HG02981 (cell line): ENCODE measurements around the gene TDRD3.
"Not testable (repeated sequence)": the region's sequence is repeated elsewhere in the genome, so short reads cannot be mapped to it uniquely, and the experiment has no call there.

Source experiments
- ATAC-seq: cut with Tn5 transposase; IDR thresholded peaks from one replicate; pipeline ENCODE4 v1.9.1; 2021; ENCODE audit warnings: mild to moderate bottlenecking, moderate library complexity; ENCODE audit not compliant: unreplicated experiment

TDRD3 gene

GRCh38 chr13:60398379-60398891 lies 1.4 kb downstream of the TDRD3 start:
- no peak for ATAC-seq

- no peak for ATAC-seq
These were observed 2.0 kb downstream of the TDRD3 start for GRCh38 chr13:60398907-60399589.

DNA sequence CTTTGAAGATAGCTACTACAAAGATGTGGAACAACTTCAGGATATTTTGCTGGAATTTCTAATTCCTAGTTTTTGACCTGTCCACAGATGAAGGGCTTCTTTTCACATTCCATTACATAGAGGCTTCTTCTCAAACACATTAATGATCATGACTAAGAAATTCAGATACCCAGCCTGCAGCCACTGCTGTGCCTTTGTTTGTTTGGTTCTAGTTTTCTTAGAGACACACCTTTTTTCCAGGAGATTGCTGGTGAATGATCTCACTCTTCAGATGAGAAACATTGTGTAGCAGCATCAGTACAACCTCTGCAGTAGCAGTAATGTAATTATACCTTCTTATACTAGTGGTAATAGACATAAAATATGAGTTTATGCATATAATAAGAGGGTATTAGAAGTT lies 5.0 kb downstream of the TDRD3 start:
- ATAC-seq: no peak

DNA sequence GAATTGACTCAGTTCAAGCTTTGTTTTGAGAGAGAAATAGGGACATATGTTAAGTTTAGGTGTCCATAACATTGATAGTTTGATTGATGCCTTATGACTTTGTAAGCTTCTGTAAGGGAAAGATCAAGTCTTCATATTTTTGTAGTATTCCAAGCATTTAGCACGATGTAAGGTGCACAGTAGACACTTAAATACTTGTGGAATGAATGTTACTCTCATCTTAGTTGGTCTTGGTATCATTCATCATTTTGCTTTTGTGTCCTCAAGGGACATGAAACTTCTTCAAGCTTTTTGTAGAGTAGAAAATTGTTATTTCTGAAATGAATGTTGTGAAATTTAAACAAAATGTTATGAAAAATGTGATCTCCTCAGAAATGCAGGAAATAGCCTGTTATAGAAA lies 10.1 kb downstream of the TDRD3 start:
- no peak for ATAC-seq

DNA sequence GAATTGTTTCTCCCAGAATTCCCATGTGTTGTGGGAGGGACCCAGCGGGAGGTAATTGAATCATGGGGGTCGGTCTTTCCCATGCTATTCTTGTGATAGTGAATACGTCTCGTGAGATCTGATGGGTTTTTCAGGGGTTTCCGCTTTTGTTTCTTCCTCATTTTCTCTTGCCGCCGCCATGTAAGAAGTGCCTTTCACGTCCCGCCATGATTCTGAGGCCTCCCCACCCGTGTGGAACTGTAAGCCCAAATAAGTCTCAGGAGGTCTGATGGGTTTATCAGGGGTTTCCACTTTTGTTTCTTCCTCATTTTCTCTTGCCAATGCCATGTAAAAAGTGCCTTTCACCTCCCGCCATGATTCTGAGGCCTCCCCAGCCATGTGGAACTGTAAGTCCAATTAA lies 10.8 kb downstream of the TDRD3 start:
- ATAC-seq: not testable (repeated sequence)

GRCh38 chr13:60409574-60410292 lies 12.7 kb downstream of the TDRD3 start:
- ATAC-seq: not testable (repeated sequence)

DNA sequence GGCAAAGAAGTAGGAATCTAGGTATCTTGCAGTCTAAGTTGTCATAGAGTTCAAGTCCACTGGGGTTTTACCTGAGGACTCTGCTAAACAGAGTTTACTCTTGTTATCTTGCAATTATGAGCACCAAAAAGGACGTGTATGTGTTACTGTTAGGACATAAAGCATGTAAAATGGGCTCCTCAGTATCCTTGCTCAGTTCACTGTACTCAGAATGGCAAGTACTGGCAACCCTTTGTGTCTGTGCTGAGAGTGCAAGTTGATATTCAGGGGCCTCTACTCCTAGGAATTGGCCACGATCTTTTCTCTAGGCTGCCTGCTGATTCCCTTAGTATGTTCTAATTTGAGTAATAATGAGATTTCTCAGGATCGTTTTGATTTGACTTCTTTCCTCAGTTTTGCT lies 13.3 kb downstream of the TDRD3 start:
- no peak for ATAC-seq

GRCh38 chr13:60411464-60411863 lies 14.4 kb downstream of the TDRD3 start:
- ATAC-seq: no peak

DNA sequence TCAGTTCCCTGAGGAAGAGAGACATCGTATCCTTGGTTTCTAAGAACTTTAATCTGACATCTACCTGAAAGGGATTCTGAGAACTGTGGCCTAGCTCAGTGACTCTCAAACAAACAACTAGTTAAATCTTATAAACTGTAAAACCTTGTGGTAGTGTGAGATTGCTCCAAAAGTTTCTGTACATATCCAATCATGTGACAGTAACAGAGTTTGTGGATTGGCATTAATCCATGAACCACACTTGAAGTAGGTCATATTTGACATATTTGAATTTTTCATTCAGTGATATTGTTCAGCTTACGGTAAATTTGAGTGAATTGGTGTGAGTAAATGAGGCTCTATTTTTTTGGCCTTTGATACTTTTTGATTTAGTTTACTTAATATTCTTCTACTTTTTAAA lies 15.0 kb downstream of the TDRD3 start:
- ATAC-seq: no peak

DNA sequence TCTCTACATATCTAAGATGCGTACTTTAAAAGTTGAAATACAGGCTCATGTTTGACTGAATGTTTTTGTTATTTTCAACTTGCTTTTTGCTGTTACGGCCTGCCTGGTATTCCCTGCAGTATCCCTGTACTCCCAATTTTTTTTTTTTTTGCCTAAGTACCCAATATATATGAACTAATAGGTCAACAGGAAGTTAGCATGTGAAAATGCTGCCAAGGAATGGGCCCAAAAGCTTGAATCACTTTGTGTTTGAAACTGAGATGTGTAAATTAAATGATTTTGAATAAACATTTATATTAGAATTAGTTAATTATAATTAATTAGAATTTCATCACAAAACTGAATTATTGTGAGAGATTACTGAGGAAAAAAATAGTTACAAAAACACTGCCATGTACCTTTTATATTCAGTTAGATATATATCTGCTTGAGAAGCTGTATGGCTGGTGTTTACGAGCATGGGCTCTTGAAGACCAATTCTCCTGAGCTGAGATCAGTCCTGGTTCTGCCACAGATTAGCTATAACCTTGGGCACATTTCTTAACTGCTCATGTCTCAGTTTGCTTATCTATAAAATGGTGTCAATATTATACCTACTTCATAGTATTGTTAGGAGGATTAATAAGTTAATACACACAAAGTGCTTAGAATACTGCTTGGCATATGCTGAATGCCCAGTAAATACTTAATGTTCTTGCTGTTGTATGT lies 16.0 kb downstream of the TDRD3 start:
- no peak for ATAC-seq

- no peak for ATAC-seq
These were observed 17.2 kb downstream of the TDRD3 start for GRCh38 chr13:60414177-60414576.

GRCh38 chr13:60417734-60418133 lies 20.7 kb downstream of the TDRD3 start:
- ATAC-seq: no peak

- no peak for ATAC-seq
These were observed 21.9 kb downstream of the TDRD3 start for GRCh38 chr13:60418954-60419353.

DNA sequence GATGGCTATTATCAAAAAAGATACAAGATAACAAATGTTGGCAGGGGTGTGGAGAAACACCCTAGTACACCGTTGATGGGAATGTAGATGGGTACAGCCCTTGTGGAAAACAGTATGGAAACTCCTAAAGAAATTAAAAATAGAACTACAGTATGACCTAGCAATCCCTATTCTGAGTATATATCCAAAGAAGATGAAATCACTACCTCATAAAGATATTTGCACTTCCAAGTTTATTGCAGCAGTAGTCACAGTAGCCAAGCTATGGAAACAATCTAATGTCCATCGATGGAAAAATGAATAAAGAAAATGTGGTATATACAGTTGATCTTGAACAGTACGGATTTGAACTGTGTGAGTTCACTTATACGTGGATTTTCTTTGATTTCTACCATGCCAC lies 28.3 kb downstream of the TDRD3 start:
- ATAC-seq: no peak

GRCh38 chr13:60426075-60426474 lies 29.1 kb downstream of the TDRD3 start:
- ATAC-seq: no peak

- ATAC-seq: no peak
These were observed 30.3 kb downstream of the TDRD3 start for GRCh38 chr13:60427285-60427684.

DNA sequence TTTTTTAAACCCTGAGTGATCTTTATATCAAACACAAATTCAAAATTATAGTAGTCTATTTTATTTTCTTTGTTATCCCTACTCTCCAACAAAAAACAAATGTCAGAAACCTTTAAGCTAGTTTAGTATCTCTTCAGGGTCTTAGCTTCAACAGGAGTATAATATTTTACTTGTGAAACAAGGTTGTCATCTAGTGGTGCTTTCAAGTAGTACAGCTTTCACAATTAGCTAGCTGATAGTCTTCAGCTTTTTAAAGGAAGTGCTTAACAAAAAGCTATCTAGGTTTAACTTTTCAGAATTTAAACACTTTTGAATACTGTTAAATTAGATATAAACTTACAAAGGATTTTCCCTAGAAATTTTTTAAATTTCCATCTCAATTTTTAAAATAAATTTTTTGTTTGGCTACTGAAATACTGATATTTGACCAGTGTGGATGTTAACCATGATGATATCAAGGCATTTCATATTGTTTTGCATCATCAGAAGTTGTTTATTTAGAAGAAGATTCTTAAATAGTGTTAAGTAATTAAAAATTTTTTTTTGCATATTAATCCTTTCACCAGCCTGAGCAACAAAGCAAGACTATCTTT lies 34.2 kb downstream of the TDRD3 start:
- ATAC-seq: peak; percentile 76

- ATAC-seq: no peak
These were observed 36.5 kb downstream of the TDRD3 start for GRCh38 chr13:60433505-60433904.

DNA sequence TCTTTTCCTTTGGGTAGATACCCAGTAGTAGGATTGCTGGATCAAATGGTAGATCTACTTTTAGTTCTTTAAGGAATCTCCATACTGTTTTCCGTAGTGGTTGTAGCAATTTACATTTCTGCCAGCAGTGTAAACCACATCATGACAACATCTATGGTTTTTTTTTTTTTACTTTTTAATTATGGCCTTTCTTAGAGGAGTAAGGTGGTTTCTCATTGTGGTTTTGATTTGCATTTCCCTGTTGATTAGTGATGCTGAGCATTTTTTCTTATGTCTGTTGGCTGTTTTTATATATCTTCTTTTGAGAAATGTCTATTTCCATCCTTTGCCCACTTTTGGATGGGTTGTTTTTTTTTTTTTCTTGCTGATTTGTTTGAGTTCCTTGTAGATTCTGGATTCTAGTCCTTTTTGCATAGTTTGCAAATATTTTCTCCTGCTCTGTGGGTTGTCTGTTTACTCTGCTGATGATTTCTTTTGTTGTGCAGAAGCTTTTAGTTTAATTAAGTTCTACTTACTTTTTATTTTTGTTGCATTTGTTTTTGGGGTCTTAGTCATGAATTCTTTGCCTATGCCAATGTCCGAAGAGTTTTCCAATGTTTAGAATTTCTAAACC lies 38.8 kb downstream of the TDRD3 start:
- ATAC-seq: no peak

- no peak for ATAC-seq
These were observed 42.2 kb downstream of the TDRD3 start for GRCh38 chr13:60439201-60439600.

DNA sequence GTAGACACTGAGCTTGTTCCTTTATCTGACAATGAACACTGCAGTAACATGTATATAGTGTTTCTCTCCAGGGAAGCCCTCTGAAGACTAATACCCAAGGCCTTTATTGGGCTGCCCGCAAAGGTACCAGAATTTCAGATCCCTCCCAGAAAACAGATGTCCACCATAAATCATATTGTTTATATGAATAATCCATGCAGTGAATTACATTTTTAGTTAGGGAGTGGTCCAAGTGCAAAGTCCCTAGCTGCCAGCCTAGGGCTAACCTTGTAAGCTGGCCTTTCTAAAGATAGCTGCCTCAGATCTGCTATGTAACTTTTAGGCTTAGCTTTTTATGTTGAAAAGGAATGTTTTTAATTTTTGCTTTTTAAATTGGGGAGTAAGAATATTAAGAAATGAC lies 44.7 kb downstream of the TDRD3 start:
- no peak for ATAC-seq
